GM21423 (cell line): Measurements from ENCODE around the gene EPN2.
A peak's percentile ranks its signal among the peaks of the same experiment; 100 is the strongest.

Source experiments
- ATAC-seq: cut with Tn5 transposase; IDR thresholded peaks from one replicate; pipeline ENCODE4 v1.9.1; 2021; ENCODE audit warnings: mild to moderate bottlenecking, moderate library complexity; ENCODE audit not compliant: unreplicated experiment

The EPN2 gene

GRCh38 chr17:19328441-19329061 is 91.4 kb downstream of the EPN2 start:
- ATAC-seq: no peak

DNA sequence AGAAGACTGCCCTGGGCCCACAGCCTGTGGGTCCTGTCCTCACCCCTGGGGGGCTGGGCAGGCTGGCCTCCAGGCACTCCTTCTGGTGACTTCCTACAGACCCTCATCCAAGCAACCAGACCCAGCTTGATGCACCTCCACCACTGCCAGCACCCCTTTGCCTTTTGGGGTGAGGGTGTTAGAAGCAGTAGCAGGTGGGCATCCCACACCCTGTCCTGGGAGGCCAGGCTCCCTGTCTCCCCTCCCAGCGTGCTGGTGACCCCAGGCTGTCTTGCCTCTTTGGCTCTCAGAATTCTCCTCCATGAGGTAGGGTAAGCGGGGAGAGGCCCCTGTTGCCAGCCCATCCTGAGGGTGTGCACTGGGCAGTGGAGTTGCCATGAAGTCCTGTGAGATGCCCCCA is 92.0 kb downstream of the EPN2 start:
- ATAC-seq: no peak

- ATAC-seq: no peak
Measured at GRCh38 chr17:19329839-19330238, 92.7 kb downstream of the EPN2 start.

- no peak for ATAC-seq
Measured at GRCh38 chr17:19330271-19330670, 93.1 kb downstream of the EPN2 start.

- no peak for ATAC-seq
Measured at GRCh38 chr17:19331134-19331533, 94.0 kb downstream of the EPN2 start.

DNA sequence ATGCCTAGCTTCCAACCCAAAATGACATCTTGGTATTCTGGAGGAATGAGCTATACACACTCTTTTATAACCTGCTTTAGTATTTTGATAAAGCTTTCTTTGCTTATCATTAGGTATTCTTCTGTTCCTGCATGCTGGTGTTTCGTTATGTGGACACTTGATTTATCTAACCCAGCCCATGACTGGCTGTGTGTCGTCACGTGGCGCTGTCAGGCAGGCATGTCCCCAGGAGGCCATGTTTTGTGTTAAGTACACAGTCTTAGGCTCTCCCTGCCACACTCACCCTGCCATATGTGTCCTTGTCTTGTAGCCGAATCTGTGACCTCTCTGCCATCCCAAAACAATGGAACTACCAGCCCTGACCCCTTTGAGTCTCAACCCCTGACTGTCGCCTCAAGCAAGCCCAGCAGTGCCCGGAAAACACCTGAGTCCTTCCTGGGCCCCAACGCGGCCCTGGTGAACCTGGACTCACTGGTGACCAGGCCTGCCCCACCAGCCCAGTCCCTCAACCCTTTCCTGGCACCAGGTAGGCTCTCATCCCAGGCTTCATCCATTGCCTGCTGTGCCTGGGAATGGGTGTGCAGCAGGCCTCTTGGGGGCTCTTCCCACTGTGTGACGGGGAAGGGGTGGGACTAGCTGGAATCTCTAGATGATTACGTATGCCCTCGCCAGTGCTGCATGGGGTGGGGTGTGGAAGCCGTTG is 94.5 kb downstream of the EPN2 start:
- ATAC-seq: no peak

DNA sequence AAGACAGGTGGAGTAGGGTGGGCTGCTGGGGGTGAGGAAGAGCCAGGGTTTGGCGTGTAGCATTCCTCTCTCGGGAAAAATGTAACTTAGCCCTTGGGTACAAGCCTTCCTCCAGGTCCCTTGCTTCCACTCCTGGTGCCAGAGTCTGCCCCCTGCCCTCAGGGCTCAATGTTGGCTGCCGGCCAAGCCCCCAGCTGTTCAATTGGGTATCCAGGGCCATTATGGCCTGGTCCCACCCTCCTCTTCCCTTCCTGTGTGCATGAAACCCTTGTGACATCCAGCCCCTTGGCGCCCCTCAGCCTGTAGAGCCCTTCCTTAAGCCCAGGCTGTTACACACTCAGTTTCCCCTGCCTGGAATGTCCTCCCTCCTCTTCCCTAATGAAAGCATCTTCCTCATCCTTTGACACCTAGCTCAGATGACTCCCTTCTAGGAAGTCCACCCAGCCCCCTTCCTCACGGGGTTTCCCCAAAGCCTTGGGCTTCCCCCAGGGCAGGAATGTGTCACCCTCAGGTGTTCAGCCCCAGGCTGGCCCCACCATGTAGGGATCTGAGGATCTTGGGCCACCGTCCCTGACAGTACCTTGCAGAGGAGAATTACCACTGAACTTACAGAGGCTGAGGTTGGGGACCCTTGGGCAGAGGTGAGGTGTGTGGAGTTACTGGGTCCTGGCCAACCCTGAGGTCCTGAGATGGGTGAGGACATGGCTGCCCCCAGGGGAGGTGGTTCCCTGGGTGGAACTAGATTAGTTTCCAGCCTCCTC is 95.4 kb downstream of the EPN2 start:
- no peak for ATAC-seq

GRCh38 chr17:19333132-19333440 is 95.9 kb downstream of the EPN2 start:
- no peak for ATAC-seq

DNA sequence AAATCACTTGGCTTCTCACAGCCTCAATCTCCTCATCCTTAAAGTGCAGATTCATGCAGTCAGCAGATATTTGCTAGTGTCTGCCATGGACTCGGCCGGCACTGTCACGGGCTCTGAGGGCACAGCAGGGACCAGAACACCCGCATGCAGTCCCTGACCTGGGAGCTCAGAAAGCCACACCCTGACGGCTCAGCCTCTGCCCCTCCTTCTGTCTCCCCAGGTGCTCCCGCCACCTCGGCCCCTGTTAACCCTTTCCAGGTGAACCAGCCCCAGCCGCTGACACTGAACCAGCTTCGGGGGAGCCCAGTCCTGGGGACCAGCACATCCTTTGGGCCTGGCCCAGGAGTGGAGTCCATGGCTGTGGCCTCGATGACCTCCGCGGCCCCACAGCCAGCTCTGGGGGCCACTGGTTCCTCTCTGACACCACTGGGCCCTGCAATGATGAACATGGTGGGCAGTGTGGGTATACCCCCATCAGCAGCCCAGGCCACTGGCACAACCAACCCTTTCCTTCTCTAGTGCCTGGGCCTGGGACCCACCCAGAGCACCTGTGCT is 96.6 kb downstream of the EPN2 start:
- ATAC-seq: no peak

DNA sequence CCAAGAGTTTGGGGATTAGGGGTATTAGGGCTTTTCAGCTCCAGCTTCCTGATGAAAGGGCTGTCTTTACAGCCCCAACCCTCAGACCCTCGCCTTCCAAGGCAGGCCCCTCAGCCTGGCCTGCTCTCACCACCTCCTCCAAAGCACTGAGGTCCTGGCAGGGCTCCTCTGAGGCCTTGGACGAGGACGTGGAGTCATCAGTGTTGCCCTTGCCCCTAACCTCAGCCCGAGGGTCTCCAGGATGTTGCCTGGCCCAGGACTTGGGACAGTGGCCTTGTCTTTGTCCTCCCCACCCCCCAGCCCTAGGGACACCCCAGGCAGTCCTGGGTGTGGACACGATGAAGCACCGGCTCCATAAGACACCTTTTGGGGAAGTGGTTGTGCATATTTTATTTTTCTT is 97.2 kb downstream of the EPN2 start:
- ATAC-seq: no peak

DNA sequence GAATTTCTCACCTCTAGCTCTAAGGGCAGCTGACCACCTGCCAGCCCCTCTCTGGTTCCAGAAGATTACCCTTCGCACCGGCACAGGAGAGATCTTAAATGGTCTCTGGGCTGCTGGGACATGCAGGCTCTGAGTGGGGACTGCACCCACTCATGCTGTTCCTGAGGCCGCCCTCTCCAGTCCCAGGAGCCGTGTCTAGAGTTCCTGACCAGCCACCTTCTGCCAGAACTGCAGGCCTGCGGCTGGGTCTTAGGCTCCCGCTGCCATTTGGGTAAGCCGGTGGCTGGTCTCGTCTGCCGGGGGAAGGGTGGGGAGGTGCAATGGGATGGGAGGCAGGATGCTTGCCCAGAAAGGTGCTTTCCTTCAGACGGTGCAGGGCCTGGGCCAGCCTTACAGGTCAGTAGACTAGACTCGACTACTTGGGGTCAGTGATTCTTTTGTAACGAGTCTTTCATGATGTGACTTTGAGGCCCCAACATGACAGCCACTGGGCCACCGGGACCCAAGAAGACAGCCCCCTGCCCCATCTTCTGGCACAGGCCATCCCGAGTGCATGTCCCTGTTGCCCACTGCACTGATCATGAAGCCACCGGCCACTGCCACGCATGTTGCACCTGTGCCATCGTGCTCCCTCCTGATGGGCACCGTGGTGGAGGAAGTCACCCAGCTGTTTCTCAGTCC is 98.9 kb downstream of the EPN2 start:
- no peak for ATAC-seq

- no peak for ATAC-seq
Measured at GRCh38 chr17:19336938-19337711, 100.0 kb downstream of the EPN2 start.

DNA sequence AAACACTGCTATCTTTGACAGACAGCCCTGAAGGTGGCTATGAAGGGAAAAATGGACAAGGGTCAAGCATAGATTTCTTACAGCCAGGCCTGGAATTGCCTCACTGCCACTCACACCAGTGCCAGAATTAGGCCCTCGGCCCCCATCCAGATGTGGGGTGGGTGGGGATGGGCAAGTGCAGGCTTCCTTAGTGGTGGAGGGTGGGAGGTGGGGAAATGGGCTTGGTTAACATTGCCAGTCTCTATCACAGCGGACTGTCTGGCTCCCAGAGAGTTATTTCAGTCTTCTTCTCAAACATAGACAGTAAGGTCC is 100.5 kb downstream of the EPN2 start:
- ATAC-seq: no peak

DNA sequence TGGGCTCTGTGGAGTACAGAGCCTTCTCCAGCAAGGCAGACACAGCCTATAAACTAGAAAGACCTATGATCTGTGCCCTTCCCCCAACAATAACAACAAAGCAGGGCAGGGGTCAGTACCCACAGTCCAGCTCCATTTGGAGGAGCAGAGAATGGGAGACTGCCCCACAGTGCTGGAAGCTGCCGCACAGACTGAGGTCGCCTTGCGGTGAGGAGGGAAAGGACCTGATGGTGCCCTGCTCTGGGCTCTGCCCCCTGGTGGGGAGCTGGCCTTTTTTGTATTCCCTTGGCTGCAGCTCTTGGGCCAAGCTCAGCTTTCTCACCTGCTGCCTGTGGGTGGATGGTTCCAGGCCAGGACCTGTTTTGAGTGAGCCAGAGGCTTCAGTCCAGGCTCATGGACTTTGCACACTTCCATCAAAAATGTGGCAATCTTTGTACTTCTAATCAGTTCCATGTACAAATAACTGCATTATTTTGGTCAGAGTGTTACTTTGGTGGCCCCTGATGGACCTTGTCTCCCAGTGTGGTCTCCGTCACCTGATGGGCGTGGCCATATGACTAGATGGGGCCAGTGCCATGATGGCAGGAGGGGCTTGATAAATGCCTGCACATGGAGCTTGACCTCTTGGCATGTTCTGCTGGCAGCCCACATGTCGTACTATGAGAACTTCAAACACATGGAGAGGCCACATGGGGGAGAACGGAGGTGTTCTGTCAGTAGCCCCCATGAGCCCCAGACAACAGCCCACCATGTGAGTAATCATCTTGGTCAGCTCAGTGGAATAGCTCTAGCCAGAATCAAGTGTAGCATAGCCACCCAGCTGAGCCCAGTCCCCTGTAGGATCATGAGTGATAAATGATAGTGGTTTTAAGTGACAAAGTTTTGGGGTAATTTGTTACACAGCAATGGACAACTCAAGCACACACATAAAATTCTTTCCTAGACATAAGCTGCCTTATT is 101.1 kb downstream of the EPN2 start:
- ATAC-seq: peak; percentile 63

DNA sequence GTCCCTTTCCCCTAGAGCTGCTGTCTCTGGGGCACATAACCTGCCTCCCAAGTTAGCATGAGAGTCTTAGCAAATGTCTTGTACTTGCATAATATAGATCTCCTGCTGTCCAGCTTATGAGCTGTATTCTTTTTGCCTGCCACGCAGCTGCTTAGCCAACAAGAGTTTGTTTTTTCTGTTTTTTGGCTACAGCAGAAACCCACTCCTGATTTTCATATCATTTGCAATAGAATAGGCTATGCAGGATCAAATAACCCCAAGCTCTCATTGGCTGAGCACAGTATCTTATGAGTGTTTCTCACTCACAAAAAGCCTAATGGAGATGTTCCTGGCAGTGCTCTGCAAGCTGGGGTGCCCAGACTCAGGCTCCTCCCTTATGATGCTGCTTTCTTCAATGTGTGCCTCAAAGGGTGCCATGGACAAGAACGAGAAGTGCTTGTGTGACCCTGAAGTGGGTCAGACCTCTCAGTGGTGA is 102.2 kb downstream of the EPN2 start:
- no peak for ATAC-seq

GRCh38 chr17:19341211-19341631 is 104.1 kb downstream of the EPN2 start:
- ATAC-seq: no peak

DNA sequence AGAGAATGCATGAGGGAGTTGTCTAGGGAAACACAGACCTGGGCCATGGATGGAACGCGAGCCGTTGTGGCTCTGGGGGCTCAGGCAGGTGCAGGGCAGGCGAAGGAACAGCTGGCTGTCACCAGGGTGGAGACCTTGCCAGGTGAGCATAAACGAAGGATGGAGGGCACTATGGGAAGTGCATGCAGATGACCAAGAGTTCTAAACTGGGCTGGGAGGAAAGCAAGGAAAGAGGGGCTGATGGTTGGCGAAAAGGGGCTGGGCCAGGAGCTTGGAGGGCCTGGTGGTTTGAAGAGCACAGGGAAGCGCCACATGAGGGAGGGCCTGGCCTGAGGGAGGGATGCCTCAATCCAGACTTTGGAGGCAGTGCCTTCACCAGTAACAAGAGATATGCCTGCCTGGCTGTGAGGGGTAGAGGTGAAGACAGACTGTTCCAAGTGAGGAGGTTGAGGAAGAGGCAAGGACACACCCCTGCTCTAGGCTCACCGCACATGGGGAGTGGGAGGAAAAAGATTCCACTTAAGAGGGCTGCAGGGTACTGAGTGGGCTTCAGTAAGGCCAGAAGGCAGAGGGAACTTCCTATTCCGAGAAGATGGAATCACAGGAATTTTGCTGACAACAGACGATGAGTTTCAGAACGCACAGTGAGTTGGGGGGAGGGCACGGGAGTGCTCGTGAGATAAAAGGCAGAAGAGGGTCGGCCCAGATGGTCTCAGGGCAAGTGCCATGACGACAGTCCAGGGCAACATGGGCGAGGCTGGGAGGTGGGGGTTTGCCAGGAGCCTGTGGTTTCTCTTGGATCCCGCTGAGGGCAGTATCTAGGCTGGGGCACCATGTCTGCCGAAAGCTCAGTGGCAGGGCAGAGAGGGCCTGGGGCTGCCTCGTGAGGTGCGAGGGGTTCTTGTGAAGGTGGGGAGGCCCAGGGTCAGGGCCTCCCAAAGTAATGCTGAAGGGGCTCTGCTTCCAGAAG is 104.8 kb downstream of the EPN2 start:
- no peak for ATAC-seq

- ATAC-seq: no peak
Measured at GRCh38 chr17:19342611-19343255, 105.6 kb downstream of the EPN2 start.
